ENCODE data around the gene RCL1.

- TF ChIP-seq, protein P1, sequence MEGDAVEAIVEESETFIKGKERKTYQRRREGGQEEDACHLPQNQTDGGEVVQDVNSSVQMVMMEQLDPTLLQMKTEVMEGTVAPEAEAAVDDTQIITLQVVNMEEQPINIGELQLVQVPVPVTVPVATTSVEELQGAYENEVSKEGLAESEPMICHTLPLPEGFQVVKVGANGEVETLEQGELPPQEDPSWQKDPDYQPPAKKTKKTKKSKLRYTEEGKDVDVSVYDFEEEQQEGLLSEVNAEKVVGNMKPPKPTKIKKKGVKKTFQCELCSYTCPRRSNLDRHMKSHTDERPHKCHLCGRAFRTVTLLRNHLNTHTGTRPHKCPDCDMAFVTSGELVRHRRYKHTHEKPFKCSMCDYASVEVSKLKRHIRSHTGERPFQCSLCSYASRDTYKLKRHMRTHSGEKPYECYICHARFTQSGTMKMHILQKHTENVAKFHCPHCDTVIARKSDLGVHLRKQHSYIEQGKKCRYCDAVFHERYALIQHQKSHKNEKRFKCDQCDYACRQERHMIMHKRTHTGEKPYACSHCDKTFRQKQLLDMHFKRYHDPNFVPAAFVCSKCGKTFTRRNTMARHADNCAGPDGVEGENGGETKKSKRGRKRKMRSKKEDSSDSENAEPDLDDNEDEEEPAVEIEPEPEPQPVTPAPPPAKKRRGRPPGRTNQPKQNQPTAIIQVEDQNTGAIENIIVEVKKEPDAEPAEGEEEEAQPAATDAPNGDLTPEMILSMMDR (IDR thresholded peaks at IDR 0.05; ENCODE audit: insufficient read depth, low read length, poor library complexity, severe bottlenecking), result no peak
- no peak for TF ChIP-seq EZH2phosphoT487 (conservative IDR thresholded peaks at IDR 0.05; ENCODE audit: low read length)
Measured at GRCh38 chr9:4861736-4862451, 69.2 kb downstream of the RCL1 start.

Measured in SU-DHL-6 (cell line).